Measurements from ENCODE around the gene DAB1.

The DAB1 gene

DNA sequence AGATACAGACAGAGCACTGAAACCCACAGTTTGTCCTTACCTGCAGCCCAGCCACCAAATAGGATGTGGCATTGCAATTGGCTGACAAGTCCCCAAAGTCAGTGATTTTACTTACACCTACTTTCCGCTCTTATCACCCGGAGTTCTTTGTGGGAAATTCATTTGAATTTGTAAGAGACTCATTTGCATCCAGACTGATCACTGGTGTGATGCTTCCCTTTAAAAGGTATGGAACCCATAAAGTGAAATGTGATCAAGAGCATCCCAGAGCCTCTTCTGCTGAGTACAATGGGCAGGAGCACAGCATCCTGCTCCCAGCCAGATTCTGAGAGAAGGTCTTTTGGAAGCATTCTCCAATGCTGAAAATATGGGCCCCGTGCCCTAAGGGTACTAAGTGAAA is 161.4 kb downstream of the DAB1 start:
- ATAC-seq (ENCODE audit: low read depth) = no peak

DNA sequence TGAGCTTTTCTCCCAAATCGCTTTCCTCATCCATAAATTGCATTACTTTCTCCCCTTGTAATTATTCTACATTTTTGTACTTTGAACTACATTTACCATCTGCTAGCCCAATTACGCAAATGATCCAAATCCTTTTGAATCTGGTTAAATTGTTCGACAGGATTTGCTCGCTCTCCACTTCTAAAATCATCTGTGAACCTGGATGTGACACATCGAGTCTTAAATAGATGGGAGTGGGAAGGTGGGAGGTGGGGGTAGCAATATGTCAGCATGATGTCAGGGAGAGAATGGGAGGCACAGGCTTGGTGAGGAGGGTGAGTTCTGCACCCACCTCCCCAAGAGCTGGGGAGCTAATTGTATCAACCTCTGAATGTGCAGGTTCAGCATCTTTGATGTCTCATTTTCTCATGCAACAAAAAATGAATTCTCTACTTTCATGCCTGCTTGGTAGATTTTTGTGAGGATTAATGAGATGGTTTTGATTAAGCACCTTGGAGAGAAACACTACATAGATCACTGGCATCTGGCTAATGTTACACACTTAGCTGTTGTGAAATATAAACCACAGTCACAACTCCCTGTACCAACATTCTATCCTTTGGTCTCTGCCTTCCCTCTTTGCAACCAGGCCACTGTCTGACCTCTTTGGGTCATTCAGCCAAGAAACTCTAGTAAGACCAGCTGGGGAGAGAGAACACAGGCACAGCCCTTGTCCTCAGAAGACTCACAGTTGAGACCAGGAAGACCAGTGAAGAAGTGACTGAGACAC is 165.1 kb downstream of the DAB1 start:
- Histone ChIP-seq H3K27ac (ENCODE audit: poor library complexity, severe bottlenecking) (no peak overlapping the region), H3K4me3 (ENCODE audit: severe bottlenecking) (no peak overlapping the region), H3K9me3 (ENCODE audit: severe bottlenecking) (peaks cover 3% of the 10 kb centered on the region), H3K36me3 (ENCODE audit: low read depth) (no peaks in the 10 kb centered on the region), H3K4me1 (ENCODE audit: insufficient read depth, poor library complexity, severe bottlenecking) (no peaks in the 10 kb centered on the region), H3K27me3 (ENCODE audit: insufficient read depth, poor library complexity, severe bottlenecking) (peaks cover 2% of the 10 kb centered on the region)
- DNase-seq (ENCODE audit: low spot score) = no peak
- ATAC-seq (ENCODE audit: low read depth) = no peak
- TF ChIP-seq, protein P1, sequence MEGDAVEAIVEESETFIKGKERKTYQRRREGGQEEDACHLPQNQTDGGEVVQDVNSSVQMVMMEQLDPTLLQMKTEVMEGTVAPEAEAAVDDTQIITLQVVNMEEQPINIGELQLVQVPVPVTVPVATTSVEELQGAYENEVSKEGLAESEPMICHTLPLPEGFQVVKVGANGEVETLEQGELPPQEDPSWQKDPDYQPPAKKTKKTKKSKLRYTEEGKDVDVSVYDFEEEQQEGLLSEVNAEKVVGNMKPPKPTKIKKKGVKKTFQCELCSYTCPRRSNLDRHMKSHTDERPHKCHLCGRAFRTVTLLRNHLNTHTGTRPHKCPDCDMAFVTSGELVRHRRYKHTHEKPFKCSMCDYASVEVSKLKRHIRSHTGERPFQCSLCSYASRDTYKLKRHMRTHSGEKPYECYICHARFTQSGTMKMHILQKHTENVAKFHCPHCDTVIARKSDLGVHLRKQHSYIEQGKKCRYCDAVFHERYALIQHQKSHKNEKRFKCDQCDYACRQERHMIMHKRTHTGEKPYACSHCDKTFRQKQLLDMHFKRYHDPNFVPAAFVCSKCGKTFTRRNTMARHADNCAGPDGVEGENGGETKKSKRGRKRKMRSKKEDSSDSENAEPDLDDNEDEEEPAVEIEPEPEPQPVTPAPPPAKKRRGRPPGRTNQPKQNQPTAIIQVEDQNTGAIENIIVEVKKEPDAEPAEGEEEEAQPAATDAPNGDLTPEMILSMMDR (IDR thresholded peaks at IDR 0.05; ENCODE audit: poor library complexity, severe bottlenecking) = no peak

More for the DNA sequence above, 161.4 kb downstream of the DAB1 start:
- TF ChIP-seq, protein P1 (IDR thresholded peaks at IDR 0.05; ENCODE audit: poor library complexity, severe bottlenecking) = no peak
- no peak for DNase-seq (ENCODE audit: low spot score)
- Histone ChIP-seq H3K27me3 (ENCODE audit: insufficient read depth, poor library complexity, severe bottlenecking) (no peaks in the 10 kb centered on the region), H3K27ac (ENCODE audit: poor library complexity, severe bottlenecking) (no peak overlapping the region), H3K4me3 (ENCODE audit: severe bottlenecking) (no peak overlapping the region), H3K9me3 (ENCODE audit: severe bottlenecking) (peaks cover 3% of the 10 kb centered on the region), H3K36me3 (ENCODE audit: low read depth) (no peaks in the 10 kb centered on the region), H3K4me1 (ENCODE audit: insufficient read depth, poor library complexity, severe bottlenecking) (no peaks in the 10 kb centered on the region)

DNA sequence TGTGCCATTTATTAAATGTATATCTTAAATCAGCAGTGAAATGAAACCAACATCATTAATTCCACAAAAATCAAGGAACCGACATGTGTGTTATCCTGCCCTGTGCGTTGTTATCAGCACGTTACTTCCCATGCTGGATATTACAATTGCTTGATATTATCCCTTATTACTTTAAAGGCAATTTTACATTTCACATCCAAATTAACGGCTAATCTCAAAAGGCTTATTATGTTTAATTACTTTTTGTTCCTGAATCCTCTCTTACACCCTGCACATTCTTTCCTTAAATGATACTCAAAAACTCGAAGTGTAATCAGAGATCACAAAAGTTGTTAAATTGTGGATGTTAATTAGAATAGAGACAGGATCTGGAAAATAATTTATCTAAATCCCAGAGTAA is 167.9 kb downstream of the DAB1 start:
- TF ChIP-seq, protein P1 (IDR thresholded peaks at IDR 0.05; ENCODE audit: poor library complexity, severe bottlenecking) = no peak
- no peak overlapping the region for H3K4me3 ChIP-seq (ENCODE audit: severe bottlenecking)
- H3K36me3 ChIP-seq (ENCODE audit: low read depth) = no peaks in the 10 kb centered on the region
- peaks cover 3% of the 10 kb centered on the region for H3K9me3 ChIP-seq (ENCODE audit: severe bottlenecking)
- no peak for DNase-seq (ENCODE audit: low spot score)
- H3K27ac ChIP-seq (ENCODE audit: poor library complexity, severe bottlenecking) = no peak overlapping the region
- ATAC-seq (ENCODE audit: low read depth) = no peak
- H3K4me1 ChIP-seq (ENCODE audit: insufficient read depth, poor library complexity, severe bottlenecking) = no peaks in the 10 kb centered on the region
- H3K27me3 ChIP-seq (ENCODE audit: insufficient read depth, poor library complexity, severe bottlenecking) = peaks cover 2% of the 10 kb centered on the region

DNA sequence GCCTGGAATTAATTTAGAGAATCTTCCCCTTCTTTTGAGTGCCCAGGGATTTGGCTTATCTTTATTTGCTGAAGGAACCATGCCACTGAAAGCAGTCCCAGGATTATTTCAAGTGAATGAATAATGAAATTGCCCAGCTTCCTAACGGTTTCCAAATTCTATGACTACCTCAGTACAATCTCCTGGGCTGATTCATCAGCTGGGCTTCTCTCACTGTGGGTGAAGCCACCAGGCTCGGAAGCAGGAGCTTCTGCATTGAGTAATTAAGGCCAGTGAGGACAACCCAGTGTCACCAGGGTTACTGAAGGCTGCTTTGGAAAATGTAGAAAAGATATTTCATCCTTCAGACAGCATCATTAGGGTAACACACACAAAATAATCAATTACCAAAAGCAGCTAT is 169.8 kb downstream of the DAB1 start:
- no peaks in the 10 kb centered on the region for H3K36me3 ChIP-seq (ENCODE audit: low read depth)
- no peaks in the 10 kb centered on the region for H3K4me1 ChIP-seq (ENCODE audit: insufficient read depth, poor library complexity, severe bottlenecking)
- H3K27ac ChIP-seq (ENCODE audit: poor library complexity, severe bottlenecking) = no peak overlapping the region
- no peak overlapping the region for H3K4me3 ChIP-seq (ENCODE audit: severe bottlenecking)
- DNase-seq (ENCODE audit: low spot score) = no peak
- peaks cover 2% of the 10 kb centered on the region for H3K27me3 ChIP-seq (ENCODE audit: insufficient read depth, poor library complexity, severe bottlenecking)
- H3K9me3 ChIP-seq (ENCODE audit: severe bottlenecking) = peaks cover 3% of the 10 kb centered on the region
- TF ChIP-seq, protein P1 (IDR thresholded peaks at IDR 0.05; ENCODE audit: poor library complexity, severe bottlenecking) = no peak
- ATAC-seq (ENCODE audit: low read depth) = no peak

DNA sequence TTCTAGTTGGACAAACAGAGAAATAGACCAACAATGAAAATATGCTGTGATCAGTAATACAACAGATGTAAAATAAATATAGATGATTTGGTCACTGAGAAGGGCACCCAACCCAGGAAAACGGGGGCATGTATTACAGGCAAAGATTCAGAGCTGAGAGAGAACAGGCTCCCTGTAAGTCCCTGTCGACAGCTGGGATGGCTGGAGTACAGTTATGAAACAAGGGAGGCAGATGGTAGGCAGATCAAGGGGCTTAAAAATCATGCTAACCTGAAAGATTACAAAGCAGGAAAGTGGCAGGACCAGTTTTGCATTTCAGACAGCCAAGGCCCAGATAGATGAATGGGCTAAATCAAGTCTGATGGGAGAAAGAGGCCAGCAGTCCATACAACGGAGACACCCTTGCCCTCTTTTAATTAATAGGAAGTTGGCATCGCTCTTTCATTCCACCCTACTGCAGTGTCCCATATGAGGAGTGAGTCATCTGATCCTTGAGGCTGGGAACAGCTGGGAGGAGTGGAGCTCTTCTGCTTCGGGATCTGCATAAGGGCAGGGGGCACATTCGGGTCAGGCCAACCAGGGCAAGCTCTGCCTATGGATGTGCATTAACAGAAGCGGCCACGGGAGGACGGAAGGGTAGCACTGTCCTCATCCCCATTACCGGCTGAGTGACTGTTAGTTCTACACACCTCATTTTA is 171.1 kb downstream of the DAB1 start:
- Histone ChIP-seq H3K36me3 (ENCODE audit: low read depth) (no peaks in the 10 kb centered on the region), H3K4me1 (ENCODE audit: insufficient read depth, poor library complexity, severe bottlenecking) (no peaks in the 10 kb centered on the region), H3K9me3 (ENCODE audit: severe bottlenecking) (peaks cover 3% of the 10 kb centered on the region), H3K27me3 (ENCODE audit: insufficient read depth, poor library complexity, severe bottlenecking) (peaks cover 2% of the 10 kb centered on the region), H3K27ac (ENCODE audit: poor library complexity, severe bottlenecking) (no peak overlapping the region), H3K4me3 (ENCODE audit: severe bottlenecking) (no peak overlapping the region)
- no peak for DNase-seq (ENCODE audit: low spot score)
- TF ChIP-seq, protein P1 (IDR thresholded peaks at IDR 0.05; ENCODE audit: poor library complexity, severe bottlenecking) = no peak
- ATAC-seq (ENCODE audit: low read depth) = no peak
